Superior temporal gyrus (tissue), 1 donor: ENCODE measurements around the gene MYH11.
"Not testable (repeated sequence)": the region's sequence is repeated elsewhere in the genome, so short reads cannot be mapped to it uniquely, and the experiment has no call there.

Experiments used
- DNase-seq: peaks from one replicate; pipeline ENCODE4 v3.0.0-alpha.2; 2016; ENCODE audit errors: extremely low spot score

MYH11 gene

GRCh38 chr16:15716694-15717447, 140.0 kb downstream of the MYH11 start:
- DNase-seq, result no peak

GRCh38 chr16:15715221-15715620, 141.6 kb downstream of the MYH11 start:
- no peak for DNase-seq

- no peak for DNase-seq
Measured at GRCh38 chr16:15714393-15715172, 142.2 kb downstream of the MYH11 start.

- no peak for DNase-seq
Measured at GRCh38 chr16:15708997-15709396, 147.8 kb downstream of the MYH11 start.

GRCh38 chr16:15708096-15708495, 148.7 kb downstream of the MYH11 start:
- no peak for DNase-seq

- DNase-seq, result no peak
Measured at GRCh38 chr16:15707332-15707731, 149.5 kb downstream of the MYH11 start.

GRCh38 chr16:15705064-15705565, 151.7 kb downstream of the MYH11 start:
- DNase-seq, result no peak

GRCh38 chr16:15704545-15704987, 152.3 kb downstream of the MYH11 start:
- DNase-seq, result peak; percentile 95

- DNase-seq, result no peak
Measured at GRCh38 chr16:15703029-15703736, 153.6 kb downstream of the MYH11 start.

GRCh38 chr16:15701975-15702970, 154.6 kb downstream of the MYH11 start:
- no peak for DNase-seq

- DNase-seq, result no peak
Measured at GRCh38 chr16:15701367-15701766, 155.5 kb downstream of the MYH11 start.

- DNase-seq, result no peak
Measured at GRCh38 chr16:15699819-15700218, 157.0 kb downstream of the MYH11 start.

- DNase-seq, result no peak
Measured at GRCh38 chr16:15694499-15694898, 162.3 kb downstream of the MYH11 start.

GRCh38 chr16:15692508-15692907, 164.3 kb downstream of the MYH11 start:
- not testable (repeated sequence) for DNase-seq

GRCh38 chr16:15691046-15691445, 165.8 kb downstream of the MYH11 start:
- no peak for DNase-seq

- no peak for DNase-seq
Measured at GRCh38 chr16:15690296-15690695, 166.5 kb downstream of the MYH11 start.

- no peak for DNase-seq
Measured at GRCh38 chr16:15689290-15689689, 167.5 kb downstream of the MYH11 start.

GRCh38 chr16:15686287-15686686, 170.5 kb downstream of the MYH11 start:
- no peak for DNase-seq

GRCh38 chr16:15682105-15682570, 174.7 kb downstream of the MYH11 start:
- DNase-seq, result peak; percentile 79

- no peak for DNase-seq
Measured at GRCh38 chr16:15677447-15677846, 179.4 kb downstream of the MYH11 start.

- no peak for DNase-seq
Measured at GRCh38 chr16:15676506-15676905, 180.3 kb downstream of the MYH11 start.
